T-helper 9 cell (primary cell): ENCODE results near the gene PRKCQ.
"Not testable (repeated sequence)": the region's sequence is repeated elsewhere in the genome, so short reads cannot be mapped to it uniquely, and the experiment has no call there.

Experiments
- DNase-seq: peaks from one replicate; pipeline ENCODE4 v3.0.0-alpha.2; 2020

Gene PRKCQ

GRCh38 chr10:6593241-6593671 is 13.2 kb upstream of the PRKCQ start:
- no peak for DNase-seq

DNA sequence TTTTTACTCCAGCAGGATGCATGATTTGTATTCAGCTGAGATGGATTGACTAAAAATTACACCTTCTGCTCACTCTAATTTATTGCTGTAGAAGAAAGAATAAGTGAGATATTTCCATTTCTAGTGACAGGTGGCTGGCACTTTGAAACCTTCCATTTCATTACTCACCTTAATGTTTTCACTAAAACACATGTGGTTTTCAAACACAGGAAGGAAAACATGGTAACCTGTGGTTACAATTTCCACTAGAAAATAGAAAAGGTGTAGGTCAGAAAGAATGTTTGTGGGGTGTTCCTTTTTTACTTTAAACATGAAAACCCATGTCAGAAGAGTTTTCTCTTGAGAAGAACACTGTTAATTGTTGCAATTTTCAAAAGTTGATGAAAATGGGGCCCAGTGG is 12.0 kb upstream of the PRKCQ start:
- DNase-seq, result no peak

- no peak for DNase-seq
Observed at GRCh38 chr10:6591668-6592067, 11.6 kb upstream of the PRKCQ start.

- no peak for DNase-seq
Observed at GRCh38 chr10:6590100-6590499, 10.0 kb upstream of the PRKCQ start.

DNA sequence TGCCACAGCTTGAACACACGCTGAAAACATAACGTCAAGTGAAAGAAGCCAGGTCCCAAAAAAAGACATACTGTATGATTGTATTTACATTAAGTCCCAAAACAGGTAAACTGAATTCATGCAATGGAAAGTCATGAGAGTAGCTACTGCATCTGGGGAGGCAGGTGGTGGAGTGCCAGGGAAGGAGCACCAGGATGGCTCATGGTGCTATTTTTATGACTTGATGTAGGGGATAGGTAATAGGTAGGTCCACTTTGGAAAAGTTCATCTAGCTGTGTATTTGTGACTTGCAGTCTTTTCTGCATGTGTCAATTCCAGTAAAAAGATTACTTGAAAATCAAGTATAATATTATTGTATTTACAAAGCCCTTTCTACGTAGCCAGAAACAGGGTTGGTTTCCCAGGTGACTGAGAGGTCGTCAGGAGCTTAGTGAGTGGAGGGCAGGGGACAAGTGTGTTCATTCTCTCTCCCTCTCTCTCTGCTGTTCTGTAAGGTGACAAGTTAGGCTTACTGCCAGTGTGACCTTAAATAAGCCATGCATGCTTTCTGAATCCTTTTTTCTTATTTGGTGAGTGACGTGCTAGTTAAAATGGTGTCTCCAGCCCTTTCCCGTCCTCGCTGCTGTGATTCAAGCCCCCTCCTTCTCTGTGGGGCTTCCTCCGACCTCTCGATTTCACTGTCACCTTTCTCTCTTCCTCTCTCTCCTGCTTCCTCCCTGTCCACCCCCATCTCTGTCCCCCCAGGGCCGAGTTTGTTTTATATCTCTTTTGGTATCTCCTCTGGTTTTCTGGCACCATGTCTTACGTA is 9.4 kb upstream of the PRKCQ start:
- DNase-seq, result no peak

GRCh38 chr10:6588845-6589244 is 8.8 kb upstream of the PRKCQ start:
- no peak for DNase-seq

- no peak for DNase-seq
Observed at GRCh38 chr10:6588082-6588481, 8.0 kb upstream of the PRKCQ start.

DNA sequence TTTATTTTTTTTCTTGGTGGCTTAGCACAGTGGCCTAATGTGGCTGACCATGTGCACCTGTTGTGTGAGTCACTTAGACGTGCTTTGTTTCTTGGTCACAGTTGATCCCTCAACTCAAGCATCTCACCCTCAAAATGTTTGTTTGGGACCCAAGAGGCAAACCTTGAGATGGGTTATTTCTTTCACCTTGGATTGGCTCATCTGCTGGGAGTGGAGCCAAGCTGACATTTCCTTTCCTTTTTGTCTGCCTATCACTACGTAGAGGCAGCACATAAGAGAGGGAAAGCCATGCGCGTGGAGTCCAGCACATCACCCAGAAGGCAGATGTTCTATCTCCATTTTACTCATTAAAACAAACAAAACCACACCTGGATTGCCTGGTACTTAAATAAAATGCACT is 6.4 kb upstream of the PRKCQ start:
- DNase-seq, result no peak

DNA sequence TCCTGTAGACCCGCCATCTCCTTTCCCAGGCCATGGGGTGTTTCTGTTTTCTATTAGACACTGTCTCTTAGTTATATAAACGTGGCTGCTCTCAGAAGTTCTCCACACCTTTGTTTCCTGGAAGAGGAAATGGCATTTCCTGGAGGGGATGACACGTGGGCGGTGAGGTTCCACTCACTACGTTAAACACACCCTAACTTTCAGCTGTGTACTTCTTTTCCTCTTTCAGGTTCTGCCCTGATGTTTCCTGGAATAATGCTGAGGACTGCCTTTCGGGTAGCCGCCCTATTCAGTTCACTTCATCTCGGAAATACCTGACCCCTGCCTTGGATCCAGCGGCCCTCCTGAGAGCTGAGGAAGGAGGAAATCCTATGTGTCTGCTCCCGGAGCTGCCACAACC is 3.4 kb upstream of the PRKCQ start:
- no peak for DNase-seq

DNA sequence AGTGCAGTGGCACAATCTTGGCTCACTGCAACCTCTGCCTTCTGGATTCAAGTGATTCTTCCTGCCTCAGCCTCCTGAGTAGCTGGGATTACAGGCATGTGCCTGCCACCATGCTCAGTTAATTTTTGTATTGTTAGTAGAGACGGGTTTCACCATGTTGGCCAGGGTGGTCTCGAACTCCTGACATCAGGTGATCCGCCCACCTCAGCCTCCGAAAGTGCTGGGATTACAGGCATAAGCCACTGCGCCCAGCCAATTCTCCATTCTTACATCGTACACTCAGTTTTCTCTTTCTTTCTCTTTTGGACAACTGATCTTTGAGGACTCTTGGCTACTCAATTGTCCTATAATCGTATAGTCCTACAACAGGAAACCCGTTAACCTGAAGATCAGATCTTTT is 2.8 kb upstream of the PRKCQ start:
- not testable (repeated sequence) for DNase-seq

DNA sequence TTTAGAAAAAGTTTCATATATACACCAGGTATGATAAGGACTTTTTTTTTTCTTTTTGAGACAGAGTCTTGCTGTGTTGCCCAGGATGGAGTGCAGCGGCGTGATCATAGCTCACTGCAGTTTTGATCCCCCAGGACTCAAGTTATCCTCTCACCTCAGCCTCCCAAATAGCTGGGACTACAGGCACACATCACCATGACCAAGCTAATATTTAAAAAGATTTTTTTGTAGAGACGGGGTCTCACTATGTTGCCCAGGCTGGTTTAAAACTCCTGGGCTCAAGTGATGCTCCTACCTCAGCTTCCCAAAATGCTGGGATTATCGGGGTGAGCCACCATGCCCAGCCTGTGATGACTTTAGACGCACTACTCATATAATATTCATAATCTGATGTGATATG is 2.2 kb upstream of the PRKCQ start:
- no peak for DNase-seq

DNA sequence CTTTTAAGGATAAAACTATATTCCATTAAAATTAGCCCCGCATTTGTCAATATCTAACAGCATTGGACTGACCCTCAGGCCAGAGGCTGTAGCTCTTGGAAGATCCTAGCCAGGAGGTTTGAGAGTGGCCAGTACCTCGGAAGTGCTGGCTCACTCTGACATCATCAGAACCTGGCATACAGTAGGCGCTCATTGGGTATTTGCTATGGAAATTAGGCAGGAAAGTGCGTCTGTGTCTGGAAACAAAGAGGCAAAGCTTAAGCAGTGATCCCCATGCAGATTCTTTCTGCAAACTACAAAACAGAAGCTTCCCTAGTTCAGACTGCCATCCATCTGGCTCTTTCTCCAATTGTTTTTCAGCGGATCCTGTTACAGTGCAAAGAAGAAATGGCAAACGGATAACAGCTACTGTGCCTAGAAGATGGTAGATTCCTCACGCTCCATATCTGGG is 1.7 kb upstream of the PRKCQ start:
- no peak for DNase-seq

- not testable (repeated sequence) for DNase-seq
Observed at GRCh38 chr10:6581223-6581622, 1.1 kb upstream of the PRKCQ start.

DNA sequence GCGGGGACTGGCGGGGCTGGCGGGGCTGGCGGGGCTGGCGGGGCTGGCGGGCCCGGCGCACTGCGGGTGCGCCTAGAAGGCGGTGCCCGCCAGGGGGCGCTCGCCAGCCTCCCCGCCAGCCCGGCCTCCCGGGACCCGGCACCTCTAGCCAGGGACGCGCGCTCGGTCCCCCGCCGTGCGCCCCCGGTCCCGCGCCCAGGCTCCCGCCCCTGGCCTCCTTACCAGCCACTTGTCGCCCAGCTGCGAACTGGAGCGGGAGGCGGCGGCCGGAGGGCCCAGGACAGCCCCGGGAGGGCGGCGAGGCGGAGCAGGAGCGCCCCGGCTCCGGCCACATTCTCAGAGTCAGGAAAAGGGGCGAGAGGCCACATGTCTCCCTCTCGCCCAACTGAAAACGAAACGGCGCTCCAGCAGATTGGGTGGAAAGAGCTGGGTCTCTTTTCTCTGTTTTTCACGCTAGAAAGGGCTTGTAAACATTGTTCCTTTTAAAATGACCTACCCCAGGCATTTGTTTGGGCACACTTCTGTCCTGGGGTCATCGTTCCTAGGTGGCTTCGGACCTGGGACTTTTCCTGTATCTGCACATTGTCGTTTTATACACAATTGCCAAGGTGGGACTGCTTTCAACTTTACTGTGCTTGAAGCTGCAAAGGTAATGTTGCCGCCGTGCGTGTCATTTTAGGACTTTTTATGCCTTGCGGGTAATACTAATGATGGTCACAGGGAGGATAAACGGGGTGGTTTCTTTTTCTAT is 378 bp upstream of the PRKCQ start:
- peak; percentile 86 for DNase-seq

DNA sequence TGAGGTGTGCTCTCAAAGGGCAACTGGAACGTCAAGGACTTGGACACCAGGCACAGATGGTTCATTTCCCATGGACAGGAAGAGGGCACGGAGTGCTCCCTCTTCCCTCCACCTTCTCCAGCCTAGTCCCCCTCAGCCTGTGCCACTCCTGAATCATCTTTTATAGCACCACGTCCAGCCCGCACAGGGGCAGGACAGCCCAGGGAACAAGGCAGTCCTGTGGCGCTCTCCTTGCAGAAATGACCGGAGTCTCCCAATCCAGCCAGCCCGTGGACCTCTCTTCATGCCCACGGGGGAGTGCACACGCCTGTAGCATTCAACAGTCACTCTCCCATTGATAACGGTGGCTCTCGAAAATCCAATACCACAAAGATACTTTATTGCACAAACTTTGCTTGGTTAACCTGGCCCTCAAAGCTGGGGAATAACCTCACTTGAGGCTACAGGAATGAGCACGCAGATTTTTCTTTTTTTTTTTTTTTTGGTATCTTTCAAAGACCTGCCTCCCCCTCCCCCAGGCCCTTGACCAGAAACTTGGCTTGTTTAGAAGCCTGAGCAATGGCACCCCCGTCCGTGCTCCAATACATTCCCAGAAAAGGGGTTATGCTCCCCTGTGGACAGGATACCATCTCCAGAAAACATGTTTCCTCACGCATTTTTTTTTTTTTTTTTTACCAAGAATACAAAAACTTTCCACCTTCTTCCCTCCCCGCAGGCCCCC is 733 bp downstream of the PRKCQ start:
- no peak for DNase-seq

DNA sequence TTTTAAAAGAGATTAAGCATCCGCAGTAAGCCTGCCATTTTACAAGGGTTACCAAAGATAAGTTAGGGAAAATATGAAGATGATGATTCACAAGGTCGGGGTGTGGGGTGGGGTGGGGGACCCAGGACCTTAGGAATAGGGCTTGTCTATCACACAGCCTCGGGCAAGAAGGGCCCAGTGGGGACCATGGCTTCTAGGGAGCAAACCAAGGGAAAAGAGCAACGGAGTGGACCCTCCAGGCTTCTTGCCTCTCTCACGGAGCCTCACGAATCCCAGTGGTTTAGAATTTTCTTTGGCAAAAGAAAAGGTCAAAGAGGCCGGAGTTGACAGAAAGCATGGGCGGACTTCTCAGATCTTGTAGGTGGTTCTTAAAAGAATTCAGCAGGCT is 1.3 kb downstream of the PRKCQ start:
- no peak for DNase-seq

GRCh38 chr10:6578251-6578771 is 1.8 kb downstream of the PRKCQ start:
- no peak for DNase-seq

- no peak for DNase-seq
Observed at GRCh38 chr10:6576326-6576725, 3.8 kb downstream of the PRKCQ start.

GRCh38 chr10:6574664-6575176 is 5.4 kb downstream of the PRKCQ start:
- DNase-seq, result no peak

DNA sequence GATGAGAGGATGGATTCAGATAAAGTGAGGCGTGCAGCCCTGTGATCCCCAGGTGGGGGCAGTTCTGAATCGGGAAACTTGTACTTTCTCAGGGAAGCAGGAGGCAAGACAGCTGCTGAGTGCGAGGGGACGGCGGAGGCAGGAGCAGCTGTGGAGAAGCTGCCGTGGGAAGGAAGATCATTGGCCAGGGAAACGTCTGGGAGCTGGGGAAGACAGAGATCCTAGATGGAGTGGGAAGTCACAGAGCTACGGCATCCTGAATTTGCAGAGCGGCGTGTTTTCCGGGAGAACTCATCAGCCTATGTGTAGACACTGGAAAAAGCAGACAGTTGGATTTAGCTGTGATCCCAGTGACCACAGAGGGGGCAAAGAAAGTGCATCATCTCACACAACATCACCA is 9.2 kb downstream of the PRKCQ start:
- DNase-seq, result no peak

GRCh38 chr10:6569259-6569658 is 10.8 kb downstream of the PRKCQ start:
- DNase-seq, result no peak

DNA sequence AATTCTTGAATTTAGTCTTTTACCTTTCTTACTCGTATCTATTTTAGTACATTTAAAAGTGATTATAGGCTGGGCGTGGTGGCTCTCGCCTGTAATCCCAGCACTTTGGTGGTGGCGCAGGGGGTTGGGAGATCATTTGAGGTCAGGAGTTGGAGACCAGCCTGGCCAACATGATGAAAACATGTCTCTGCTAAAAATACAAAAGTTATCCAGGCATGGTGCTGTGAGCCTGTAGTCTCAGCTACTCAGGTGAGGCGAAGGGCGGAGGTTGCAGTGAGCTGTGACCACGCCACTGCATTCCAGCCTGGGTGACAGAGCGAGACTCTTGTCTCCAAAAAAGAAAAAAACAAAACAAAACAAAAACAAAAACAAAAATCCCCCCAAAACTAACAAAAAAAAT is 12.2 kb downstream of the PRKCQ start:
- no peak for DNase-seq

DNA sequence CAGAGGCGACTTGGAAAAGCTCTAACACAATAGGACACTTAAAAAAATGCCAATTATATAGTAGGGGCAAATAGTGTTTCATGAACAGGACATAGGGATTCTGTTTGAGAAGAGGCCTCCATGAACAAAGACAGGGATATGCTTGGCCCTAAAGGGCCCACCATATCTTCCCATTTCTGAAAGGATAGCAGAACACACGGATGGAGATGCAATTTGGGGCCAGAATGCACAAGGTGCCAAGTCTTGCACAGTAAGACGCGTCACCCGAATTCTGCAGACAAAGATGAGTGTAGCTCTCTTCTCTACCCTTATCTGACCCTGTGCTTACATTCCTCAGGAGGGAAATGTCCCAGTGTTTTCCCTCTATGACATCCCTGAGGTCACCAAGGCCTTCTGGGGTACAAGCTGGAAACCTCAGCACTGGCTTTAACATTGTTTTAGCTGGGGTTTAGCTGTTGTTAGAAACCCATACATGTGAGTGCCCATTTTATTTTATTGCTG is 12.8 kb downstream of the PRKCQ start:
- no peak for DNase-seq
